GM12892 (cell line): Measurements from ENCODE around the gene OSBPL6.

ENCODE experiments used
- POLR2AphosphoS5 ChIP-seq: IDR thresholded peaks from 2 replicates; pipeline ENCODE4 v1.6.1; 2011; ENCODE audit warnings: low read depth, low read length, control low read depth
- TAF1 ChIP-seq: IDR thresholded peaks from 2 replicates; pipeline ENCODE4 v1.6.1; 2011; ENCODE audit warnings: low read depth, mild to moderate bottlenecking, control low read depth, low read length, borderline replicate concordance

DNA sequence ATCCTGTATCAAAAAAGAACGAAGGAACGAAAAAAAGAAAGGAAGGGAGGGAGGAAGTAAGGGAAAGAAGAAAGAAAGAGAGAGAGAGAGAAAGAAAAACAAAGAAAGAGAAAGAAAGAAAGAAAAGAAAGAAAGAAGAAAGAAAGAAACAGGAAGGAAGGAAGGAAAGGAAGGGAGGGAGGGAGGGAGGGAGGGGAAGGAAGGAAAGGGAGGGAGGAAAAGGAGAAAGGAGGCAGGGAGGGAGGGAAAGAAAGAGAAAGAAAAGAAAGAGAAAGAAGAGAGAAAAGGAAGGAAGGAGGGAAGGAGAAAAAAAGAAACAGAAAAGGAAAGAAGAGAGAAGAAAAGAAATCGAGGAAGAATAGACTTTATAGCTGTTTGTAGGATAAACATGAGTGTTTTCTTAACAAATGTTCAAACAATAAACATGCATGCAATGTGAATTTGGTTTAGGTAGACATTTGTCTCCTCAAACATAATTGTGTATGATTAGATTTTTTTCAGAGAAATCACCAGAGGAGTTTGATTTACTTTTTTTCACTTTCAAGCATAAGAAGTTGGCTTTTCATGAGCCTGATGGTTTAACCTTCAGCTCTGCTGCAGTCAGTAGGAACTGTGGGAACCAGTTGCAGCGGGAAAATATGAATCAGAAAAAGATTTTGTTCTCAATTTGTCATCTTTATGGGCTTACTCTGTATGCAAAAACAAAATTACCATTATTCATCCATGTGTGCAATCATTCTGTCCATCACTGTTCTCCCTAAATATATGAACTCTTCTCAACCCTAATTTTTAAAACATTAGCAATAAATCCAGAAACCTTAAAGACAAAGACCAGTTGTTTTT, 185.1 kb downstream of the OSBPL6 start:
- TF ChIP-seq POLR2AphosphoS5 (no peak), TAF1 (no peak)
